PFSK-1 (cell line): ENCODE measurements around the gene EML4.

Source experiments
- POLR2AphosphoS5 ChIP-seq: IDR thresholded peaks from 2 replicates; pipeline ENCODE4 v1.6.1; 2012; ENCODE audit warnings: low read depth, mild to moderate bottlenecking, control low read depth, low read length, moderate library complexity
- REST ChIP-seq, 2 experiments: IDR thresholded peaks; 2 replicates each; pipeline versions ENCODE4 v1.6.1 to v1.8.0; 2011 to 2012; ENCODE audit warnings: low read depth in 2 of 2, low read length in 2 of 2, control low read depth in 1 of 2, inconsistent platforms in 1 of 2, mild to moderate bottlenecking in 1 of 2, moderate library complexity in 1 of 2; ENCODE audit not compliant: insufficient read depth in 1 of 2
- SIN3A ChIP-seq: IDR thresholded peaks from 2 replicates; pipeline ENCODE4 v1.6.1; 2012; ENCODE audit warnings: mild to moderate bottlenecking, low read length, moderate library complexity, borderline replicate concordance; ENCODE audit not compliant: insufficient read depth
- TAF1 ChIP-seq: IDR thresholded peaks from 2 replicates; pipeline ENCODE4 v1.6.1; 2012; ENCODE audit warnings: low read length, control low read depth, borderline replicate concordance; ENCODE audit not compliant: insufficient read depth

DNA sequence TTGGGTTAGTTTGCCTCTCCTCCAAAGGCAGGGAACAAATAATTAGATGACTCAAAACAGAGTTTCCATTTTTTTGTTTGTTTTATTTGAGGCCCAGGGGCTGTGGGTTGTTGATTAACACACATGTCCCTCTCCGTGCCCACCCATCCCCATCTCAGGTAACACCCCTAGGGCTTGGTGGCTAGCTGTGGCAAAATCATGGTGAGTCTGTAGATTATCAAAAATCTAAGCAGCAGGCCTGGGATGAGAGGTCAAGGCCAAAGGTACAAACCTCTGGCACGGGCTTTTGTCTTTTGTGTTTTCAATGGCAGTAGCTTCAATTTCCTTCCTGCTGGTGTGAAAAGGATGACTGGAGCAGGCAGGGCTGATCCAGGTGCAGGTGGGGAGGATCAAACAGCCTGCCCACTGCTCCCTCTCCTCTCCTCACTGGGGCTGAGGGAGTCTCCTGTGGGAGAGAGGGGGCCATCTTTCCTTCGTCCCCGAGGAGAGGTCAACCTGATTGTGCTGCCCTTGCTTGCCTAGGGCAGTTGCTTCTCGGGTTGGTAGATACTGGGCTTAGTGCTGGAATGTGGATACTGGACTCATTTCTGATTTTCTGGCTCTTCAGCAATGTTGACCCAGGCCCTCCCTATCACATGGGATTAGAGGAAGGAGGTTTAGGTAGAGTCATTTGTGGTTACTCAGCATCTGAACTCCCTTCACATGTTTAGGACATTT, 31.9 kb upstream of the EML4 start:
- TF ChIP-seq TAF1 (no peak), REST (IDR thresholded peaks at IDR 0.05; ENCODE audit: insufficient read depth in 1 of 2, low read depth in 2 of 2, low read length in 2 of 2) (no peak), SIN3A (no peak), POLR2AphosphoS5 (no peak)
